SHP77 (cell line): Measurements from ENCODE around the gene MAPK8.

ENCODE experiments used
- DNase-seq, 2 experiments: peaks; one replicate each; lab custom pipeline; 2025; lab: John Stamatoyannopoulos, UW

Gene MAPK8

GRCh38 chr10:48477616-48478015, 171.1 kb downstream of the MAPK8 start:
- no peak for DNase-seq

- DNase-seq: no peak
These were observed 172.0 kb downstream of the MAPK8 start for GRCh38 chr10:48478469-48478868.

GRCh38 chr10:48478980-48479811, 172.7 kb downstream of the MAPK8 start:
- DNase-seq: no peak

GRCh38 chr10:48480397-48481374, 174.2 kb downstream of the MAPK8 start:
- DNase-seq: no peak

GRCh38 chr10:48481385-48481784, 174.9 kb downstream of the MAPK8 start:
- DNase-seq: no peak

GRCh38 chr10:48482207-48482606, 175.7 kb downstream of the MAPK8 start:
- DNase-seq: no peak

GRCh38 chr10:48484911-48485310, 178.4 kb downstream of the MAPK8 start:
- DNase-seq: no peak

GRCh38 chr10:48485711-48486110, 179.2 kb downstream of the MAPK8 start:
- DNase-seq: no peak

GRCh38 chr10:48487244-48487643, 180.8 kb downstream of the MAPK8 start:
- no peak for DNase-seq
